ENCODE measurements around the gene TSPAN31.

DNA sequence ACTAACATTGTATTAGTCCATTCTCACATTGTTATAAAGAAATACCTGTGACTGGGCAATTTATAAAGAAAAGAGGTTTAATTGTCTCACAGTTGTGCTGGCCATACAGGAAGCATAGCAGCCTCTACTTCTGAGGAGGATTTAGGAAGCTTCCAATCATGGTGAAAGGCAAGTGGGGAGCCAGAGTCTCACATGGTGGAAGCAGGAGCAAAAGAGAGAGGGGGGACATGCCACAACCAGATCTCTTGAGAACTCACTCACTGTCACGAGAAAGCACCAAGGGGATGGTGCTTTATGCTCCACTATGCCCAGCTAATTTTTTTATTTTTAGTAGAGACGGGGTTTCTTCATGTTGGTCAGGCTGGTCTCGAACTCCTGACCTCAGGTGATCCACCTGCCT is 37.6 kb upstream of the TSPAN31 start:
- no peak for TF ChIP-seq CTCF (conservative IDR thresholded peaks at IDR 0.05; ENCODE audit: low read depth in 2 of 2)
- TF ChIP-seq NANOG (IDR thresholded peaks at IDR 0.05; ENCODE audit: borderline replicate concordance), result no peak
- no peak for TF ChIP-seq EZH2 (IDR thresholded peaks at IDR 0.05; ENCODE audit: low read depth, unreplicated experiment)
- TF ChIP-seq EZH2phosphoT487 (IDR thresholded peaks at IDR 0.05; ENCODE audit: unreplicated experiment), result no peak
- no peak for TF ChIP-seq JUNB (IDR thresholded peaks at IDR 0.05; ENCODE audit: unreplicated experiment)
- TF ChIP-seq, protein P1, sequence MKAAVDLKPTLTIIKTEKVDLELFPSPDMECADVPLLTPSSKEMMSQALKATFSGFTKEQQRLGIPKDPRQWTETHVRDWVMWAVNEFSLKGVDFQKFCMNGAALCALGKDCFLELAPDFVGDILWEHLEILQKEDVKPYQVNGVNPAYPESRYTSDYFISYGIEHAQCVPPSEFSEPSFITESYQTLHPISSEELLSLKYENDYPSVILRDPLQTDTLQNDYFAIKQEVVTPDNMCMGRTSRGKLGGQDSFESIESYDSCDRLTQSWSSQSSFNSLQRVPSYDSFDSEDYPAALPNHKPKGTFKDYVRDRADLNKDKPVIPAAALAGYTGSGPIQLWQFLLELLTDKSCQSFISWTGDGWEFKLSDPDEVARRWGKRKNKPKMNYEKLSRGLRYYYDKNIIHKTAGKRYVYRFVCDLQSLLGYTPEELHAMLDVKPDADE (IDR thresholded peaks at IDR 0.05), result no peak
- TF ChIP-seq ZNF114 (CRISPR knock-in tag; IDR thresholded peaks at IDR 0.05), result no peak
- no peak for TF ChIP-seq REST (IDR thresholded peaks at IDR 0.05; ENCODE audit: unreplicated experiment)
- TF ChIP-seq CREB1 (CRISPR knock-in tag; IDR thresholded peaks at IDR 0.05; ENCODE audit: low read depth), result no peak
- TF ChIP-seq POLR2AphosphoS5 (IDR thresholded peaks at IDR 0.05; ENCODE audit: low read depth), result no peak
- TF ChIP-seq ZNF331 (CRISPR knock-in tag; IDR thresholded peaks at IDR 0.05; ENCODE audit: low read depth), result no peak
- TF ChIP-seq STAT1 (IDR thresholded peaks at IDR 0.05; ENCODE audit: unreplicated experiment), result no peak
- TF ChIP-seq, protein P2, sequence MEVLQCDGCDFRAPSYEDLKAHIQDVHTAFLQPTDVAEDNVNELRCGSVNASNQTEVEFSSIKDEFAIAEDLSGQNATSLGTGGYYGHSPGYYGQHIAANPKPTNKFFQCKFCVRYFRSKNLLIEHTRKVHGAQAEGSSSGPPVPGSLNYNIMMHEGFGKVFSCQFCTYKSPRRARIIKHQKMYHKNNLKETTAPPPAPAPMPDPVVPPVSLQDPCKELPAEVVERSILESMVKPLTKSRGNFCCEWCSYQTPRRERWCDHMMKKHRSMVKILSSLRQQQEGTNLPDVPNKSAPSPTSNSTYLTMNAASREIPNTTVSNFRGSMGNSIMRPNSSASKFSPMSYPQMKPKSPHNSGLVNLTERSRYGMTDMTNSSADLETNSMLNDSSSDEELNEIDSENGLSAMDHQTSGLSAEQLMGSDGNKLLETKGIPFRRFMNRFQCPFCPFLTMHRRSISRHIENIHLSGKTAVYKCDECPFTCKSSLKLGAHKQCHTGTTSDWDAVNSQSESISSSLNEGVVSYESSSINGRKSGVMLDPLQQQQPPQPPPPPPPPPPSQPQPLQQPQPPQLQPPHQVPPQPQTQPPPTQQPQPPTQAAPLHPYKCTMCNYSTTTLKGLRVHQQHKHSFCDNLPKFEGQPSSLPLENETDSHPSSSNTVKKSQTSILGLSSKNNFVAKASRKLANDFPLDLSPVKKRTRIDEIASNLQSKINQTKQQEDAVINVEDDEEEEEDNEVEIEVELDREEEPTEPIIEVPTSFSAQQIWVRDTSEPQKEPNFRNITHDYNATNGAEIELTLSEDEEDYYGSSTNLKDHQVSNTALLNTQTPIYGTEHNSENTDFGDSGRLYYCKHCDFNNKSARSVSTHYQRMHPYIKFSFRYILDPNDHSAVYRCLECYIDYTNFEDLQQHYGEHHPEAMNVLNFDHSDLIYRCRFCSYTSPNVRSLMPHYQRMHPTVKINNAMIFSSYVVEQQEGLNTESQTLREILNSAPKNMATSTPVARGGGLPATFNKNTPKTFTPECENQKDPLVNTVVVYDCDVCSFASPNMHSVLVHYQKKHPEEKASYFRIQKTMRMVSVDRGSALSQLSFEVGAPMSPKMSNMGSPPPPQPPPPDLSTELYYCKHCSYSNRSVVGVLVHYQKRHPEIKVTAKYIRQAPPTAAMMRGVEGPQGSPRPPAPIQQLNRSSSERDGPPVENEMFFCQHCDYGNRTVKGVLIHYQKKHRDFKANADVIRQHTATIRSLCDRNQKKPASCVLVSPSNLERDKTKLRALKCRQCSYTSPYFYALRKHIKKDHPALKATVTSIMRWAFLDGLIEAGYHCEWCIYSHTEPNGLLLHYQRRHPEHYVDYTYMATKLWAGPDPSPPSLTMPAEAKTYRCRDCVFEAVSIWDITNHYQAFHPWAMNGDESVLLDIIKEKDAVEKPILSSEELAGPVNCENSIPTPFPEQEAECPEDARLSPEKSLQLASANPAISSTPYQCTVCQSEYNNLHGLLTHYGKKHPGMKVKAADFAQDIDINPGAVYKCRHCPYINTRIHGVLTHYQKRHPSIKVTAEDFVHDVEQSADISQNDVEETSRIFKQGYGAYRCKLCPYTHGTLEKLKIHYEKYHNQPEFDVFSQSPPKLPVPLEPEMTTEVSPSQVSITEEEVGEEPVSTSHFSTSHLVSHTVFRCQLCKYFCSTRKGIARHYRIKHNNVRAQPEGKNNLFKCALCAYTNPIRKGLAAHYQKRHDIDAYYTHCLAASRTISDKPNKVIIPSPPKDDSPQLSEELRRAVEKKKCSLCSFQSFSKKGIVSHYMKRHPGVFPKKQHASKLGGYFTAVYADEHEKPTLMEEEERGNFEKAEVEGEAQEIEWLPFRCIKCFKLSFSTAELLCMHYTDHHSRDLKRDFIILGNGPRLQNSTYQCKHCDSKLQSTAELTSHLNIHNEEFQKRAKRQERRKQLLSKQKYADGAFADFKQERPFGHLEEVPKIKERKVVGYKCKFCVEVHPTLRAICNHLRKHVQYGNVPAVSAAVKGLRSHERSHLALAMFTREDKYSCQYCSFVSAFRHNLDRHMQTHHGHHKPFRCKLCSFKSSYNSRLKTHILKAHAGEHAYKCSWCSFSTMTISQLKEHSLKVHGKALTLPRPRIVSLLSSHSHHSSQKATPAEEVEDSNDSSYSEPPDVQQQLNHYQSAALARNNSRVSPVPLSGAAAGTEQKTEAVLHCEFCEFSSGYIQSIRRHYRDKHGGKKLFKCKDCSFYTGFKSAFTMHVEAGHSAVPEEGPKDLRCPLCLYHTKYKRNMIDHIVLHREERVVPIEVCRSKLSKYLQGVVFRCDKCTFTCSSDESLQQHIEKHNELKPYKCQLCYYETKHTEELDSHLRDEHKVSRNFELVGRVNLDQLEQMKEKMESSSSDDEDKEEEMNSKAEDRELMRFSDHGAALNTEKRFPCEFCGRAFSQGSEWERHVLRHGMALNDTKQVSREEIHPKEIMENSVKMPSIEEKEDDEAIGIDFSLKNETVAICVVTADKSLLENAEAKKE (CRISPR knock-in tag; IDR thresholded peaks at IDR 0.05), result no peak

Data from GM23338 (cell line).